Measurements from ENCODE around the gene AGO3. TPM values are rescaled to one million over a fixed set of nuclear protein-coding genes. Genes with fewer than 3 reads are reported as not detected.

AGO3 gene
- total RNA-seq, 1 donor from 2014 or later = 27.0 TPM

- H2AFZ ChIP-seq (ENCODE audit: low read depth, low read length) = peak overlapping the region; percentile 3
- peak overlapping the region; percentile 81 for H3K4me2 ChIP-seq (ENCODE audit: low read length)
- Mint-ChIP-seq H3K27ac (ENCODE audit: unreplicated experiment) (peak overlapping the region; percentile 75), H3K9me3 (ENCODE audit: unreplicated experiment) (peaks cover 1% of the 10 kb centered on the region), H3K4me1 (ENCODE audit: low read depth, unreplicated experiment) (peaks cover 30% of the 10 kb centered on the region), H3K36me3 (ENCODE audit: low read depth, unreplicated experiment) (peaks cover 3% of the 10 kb centered on the region), H3K27me3 (ENCODE audit: low read depth, unreplicated experiment) (peaks cover 11% of the 10 kb centered on the region), H3K4me3 (ENCODE audit: unreplicated experiment) (peak overlapping the region; percentile 14)
- no peak overlapping the region for H3K4me3 ChIP-seq (ENCODE audit: insufficient read depth, low read depth, low read length)
- no peaks in the 10 kb centered on the region for H3K9me3 ChIP-seq (ENCODE audit: insufficient read depth, low read depth, low read length)
- TF ChIP-seq, protein P1, sequence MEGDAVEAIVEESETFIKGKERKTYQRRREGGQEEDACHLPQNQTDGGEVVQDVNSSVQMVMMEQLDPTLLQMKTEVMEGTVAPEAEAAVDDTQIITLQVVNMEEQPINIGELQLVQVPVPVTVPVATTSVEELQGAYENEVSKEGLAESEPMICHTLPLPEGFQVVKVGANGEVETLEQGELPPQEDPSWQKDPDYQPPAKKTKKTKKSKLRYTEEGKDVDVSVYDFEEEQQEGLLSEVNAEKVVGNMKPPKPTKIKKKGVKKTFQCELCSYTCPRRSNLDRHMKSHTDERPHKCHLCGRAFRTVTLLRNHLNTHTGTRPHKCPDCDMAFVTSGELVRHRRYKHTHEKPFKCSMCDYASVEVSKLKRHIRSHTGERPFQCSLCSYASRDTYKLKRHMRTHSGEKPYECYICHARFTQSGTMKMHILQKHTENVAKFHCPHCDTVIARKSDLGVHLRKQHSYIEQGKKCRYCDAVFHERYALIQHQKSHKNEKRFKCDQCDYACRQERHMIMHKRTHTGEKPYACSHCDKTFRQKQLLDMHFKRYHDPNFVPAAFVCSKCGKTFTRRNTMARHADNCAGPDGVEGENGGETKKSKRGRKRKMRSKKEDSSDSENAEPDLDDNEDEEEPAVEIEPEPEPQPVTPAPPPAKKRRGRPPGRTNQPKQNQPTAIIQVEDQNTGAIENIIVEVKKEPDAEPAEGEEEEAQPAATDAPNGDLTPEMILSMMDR (IDR thresholded peaks at IDR 0.05; ENCODE audit: insufficient read depth, low read depth, low read length) = no peak
- TF ChIP-seq EZH2 (IDR thresholded peaks at IDR 0.05; ENCODE audit: insufficient read depth, low read length) = no peak
- peak overlapping the region; percentile 64 for H3K9ac ChIP-seq (ENCODE audit: low read length)
- no peaks in the 10 kb centered on the region for H3K27me3 ChIP-seq (ENCODE audit: insufficient read depth, low read length)
- H3K27ac ChIP-seq (ENCODE audit: low read depth, low read length) = no peak overlapping the region
- H3K4me1 ChIP-seq (ENCODE audit: insufficient read depth, low read length) = peaks cover 23% of the 10 kb centered on the region
- FAIRE-seq (no peak), DNase-seq (ENCODE audit: low read depth) (peak; percentile 58)
- no peaks in the 10 kb centered on the region for H3K79me2 ChIP-seq (ENCODE audit: insufficient read depth, low read length)
- H4K20me1 ChIP-seq (ENCODE audit: insufficient read depth, low read length) = no peaks in the 10 kb centered on the region
- H3K36me3 ChIP-seq (ENCODE audit: insufficient read depth, low read length) = no peaks in the 10 kb centered on the region
Measured at GRCh38 chr1:36108314-36108713, 177.4 kb downstream of the AGO3 start.

GRCh38 chr1:36109041-36109679 is 178.3 kb downstream of the AGO3 start:
- Mint-ChIP-seq H3K4me1 (ENCODE audit: low read depth, unreplicated experiment) (peaks cover 30% of the 10 kb centered on the region), H3K27ac (ENCODE audit: unreplicated experiment) (peak overlapping the region; percentile 99), H3K9me3 (ENCODE audit: unreplicated experiment) (peaks cover 1% of the 10 kb centered on the region), H3K36me3 (ENCODE audit: low read depth, unreplicated experiment) (peaks cover 3% of the 10 kb centered on the region), H3K4me3 (ENCODE audit: unreplicated experiment) (peak overlapping the region; percentile 74), H3K27me3 (ENCODE audit: low read depth, unreplicated experiment) (peaks cover 15% of the 10 kb centered on the region)
- no peaks in the 10 kb centered on the region for H3K79me2 ChIP-seq (ENCODE audit: insufficient read depth, low read length)
- no peak for TF ChIP-seq EZH2 (IDR thresholded peaks at IDR 0.05; ENCODE audit: insufficient read depth, low read length)
- TF ChIP-seq, protein P1 (IDR thresholded peaks at IDR 0.05; ENCODE audit: insufficient read depth, low read depth, low read length) = no peak
- peak overlapping the region; percentile 40 for H3K4me3 ChIP-seq (ENCODE audit: insufficient read depth, low read depth, low read length)
- H2AFZ ChIP-seq (ENCODE audit: low read depth, low read length) = peak overlapping the region; percentile 74
- peak overlapping the region; percentile 64 for H3K9ac ChIP-seq (ENCODE audit: low read length)
- H3K9me3 ChIP-seq (ENCODE audit: insufficient read depth, low read depth, low read length) = no peaks in the 10 kb centered on the region
- no peaks in the 10 kb centered on the region for H3K36me3 ChIP-seq (ENCODE audit: insufficient read depth, low read length)
- peaks cover 23% of the 10 kb centered on the region for H3K4me1 ChIP-seq (ENCODE audit: insufficient read depth, low read length)
- DNase-seq (ENCODE audit: low read depth) = peak; percentile 84
- H4K20me1 ChIP-seq (ENCODE audit: insufficient read depth, low read length) = no peaks in the 10 kb centered on the region
- peak; percentile 55 for FAIRE-seq
- H3K4me2 ChIP-seq (ENCODE audit: low read length) = peak overlapping the region; percentile 81
- H3K27me3 ChIP-seq (ENCODE audit: insufficient read depth, low read length) = no peaks in the 10 kb centered on the region
- H3K27ac ChIP-seq (ENCODE audit: low read depth, low read length) = peak overlapping the region; percentile 70

DNA sequence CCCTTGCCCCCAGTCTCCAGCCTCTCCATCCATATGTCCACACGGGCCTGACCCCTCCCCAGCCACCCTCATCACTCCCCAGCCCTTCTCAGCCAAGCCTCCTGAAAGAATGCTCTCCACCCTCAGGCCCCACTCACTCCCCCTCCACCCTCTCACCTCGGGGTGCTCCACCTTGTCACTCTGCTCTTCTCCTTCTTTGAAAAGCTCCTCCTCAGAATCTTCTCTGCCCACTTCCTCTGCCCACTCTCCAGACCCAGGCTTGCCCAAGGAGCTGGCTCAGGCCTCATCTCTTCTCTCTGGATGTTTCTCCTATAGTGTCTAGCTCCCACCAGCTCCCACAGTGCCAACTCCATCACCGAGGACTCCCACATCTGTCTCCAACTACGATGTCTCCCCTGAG is 180.2 kb downstream of the AGO3 start:
- Histone ChIP-seq H4K20me1 (ENCODE audit: insufficient read depth, low read length) (no peaks in the 10 kb centered on the region), H3K27me3 (ENCODE audit: insufficient read depth, low read length) (no peaks in the 10 kb centered on the region), H3K27ac (ENCODE audit: low read depth, low read length) (no peak overlapping the region), H3K9me3 (ENCODE audit: insufficient read depth, low read depth, low read length) (no peaks in the 10 kb centered on the region), H3K79me2 (ENCODE audit: insufficient read depth, low read length) (no peaks in the 10 kb centered on the region), H3K36me3 (ENCODE audit: insufficient read depth, low read length) (no peaks in the 10 kb centered on the region), H3K4me2 (ENCODE audit: low read length) (no peak overlapping the region), H3K4me1 (ENCODE audit: insufficient read depth, low read length) (peaks cover 42% of the 10 kb centered on the region), H3K4me3 (ENCODE audit: insufficient read depth, low read depth, low read length) (no peak overlapping the region), H3K9ac (ENCODE audit: low read length) (no peak overlapping the region), H2AFZ (ENCODE audit: low read depth, low read length) (no peak overlapping the region)
- TF ChIP-seq, protein P1 (IDR thresholded peaks at IDR 0.05; ENCODE audit: insufficient read depth, low read depth, low read length) = no peak
- no peak for TF ChIP-seq EZH2 (IDR thresholded peaks at IDR 0.05; ENCODE audit: insufficient read depth, low read length)
- no peak for FAIRE-seq
- Mint-ChIP-seq H3K27me3 (ENCODE audit: low read depth, unreplicated experiment) (peaks cover 15% of the 10 kb centered on the region), H3K4me1 (ENCODE audit: low read depth, unreplicated experiment) (peaks cover 33% of the 10 kb centered on the region), H3K27ac (ENCODE audit: unreplicated experiment) (peak overlapping the region; percentile 53), H3K36me3 (ENCODE audit: low read depth, unreplicated experiment) (peaks cover 3% of the 10 kb centered on the region), H3K9me3 (ENCODE audit: unreplicated experiment) (peaks cover 1% of the 10 kb centered on the region), H3K4me3 (ENCODE audit: unreplicated experiment) (peak overlapping the region; percentile 68)
- DNase-seq (ENCODE audit: low read depth) = no peak

Data from astrocyte (in vitro differentiated cells and primary cell).